LNCAP (cell line): ENCODE data around the gene CDC45.

Experiments used
- TF ChIP-seq, protein P1 (sequence below): fragments of 450-650 bp; IDR thresholded peaks from 2 replicates; pipeline ENCODE4 v1.5.1; 2017; ENCODE audit warnings: mild to moderate bottlenecking

The CDC45 gene

DNA sequence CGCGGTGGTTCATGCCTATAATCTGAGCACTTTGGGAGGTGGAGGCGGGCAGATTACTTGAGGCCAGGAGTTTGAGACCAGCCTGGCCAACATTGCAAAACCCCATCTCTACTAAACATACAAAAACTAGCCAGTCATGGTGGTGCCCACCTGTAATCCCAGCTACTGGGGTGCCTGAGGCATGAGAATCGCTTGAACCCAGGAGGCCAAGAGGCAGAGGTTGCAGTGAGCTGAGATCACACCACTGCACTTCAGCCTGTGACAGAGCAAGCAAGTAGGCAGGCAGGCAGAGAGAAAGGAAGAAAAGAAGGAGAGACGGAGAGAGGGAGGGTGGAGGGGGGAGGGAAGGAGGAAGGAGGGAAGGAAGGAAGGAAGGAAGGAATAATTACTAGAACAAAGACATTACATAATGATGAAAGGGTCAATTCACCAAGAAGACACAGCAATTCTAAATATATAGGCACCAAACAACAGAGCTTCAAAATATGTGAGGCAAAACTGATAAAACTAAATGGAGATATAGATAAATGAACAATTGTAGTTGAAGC, 58.3 kb downstream of the CDC45 start:
- TF ChIP-seq, protein P1, sequence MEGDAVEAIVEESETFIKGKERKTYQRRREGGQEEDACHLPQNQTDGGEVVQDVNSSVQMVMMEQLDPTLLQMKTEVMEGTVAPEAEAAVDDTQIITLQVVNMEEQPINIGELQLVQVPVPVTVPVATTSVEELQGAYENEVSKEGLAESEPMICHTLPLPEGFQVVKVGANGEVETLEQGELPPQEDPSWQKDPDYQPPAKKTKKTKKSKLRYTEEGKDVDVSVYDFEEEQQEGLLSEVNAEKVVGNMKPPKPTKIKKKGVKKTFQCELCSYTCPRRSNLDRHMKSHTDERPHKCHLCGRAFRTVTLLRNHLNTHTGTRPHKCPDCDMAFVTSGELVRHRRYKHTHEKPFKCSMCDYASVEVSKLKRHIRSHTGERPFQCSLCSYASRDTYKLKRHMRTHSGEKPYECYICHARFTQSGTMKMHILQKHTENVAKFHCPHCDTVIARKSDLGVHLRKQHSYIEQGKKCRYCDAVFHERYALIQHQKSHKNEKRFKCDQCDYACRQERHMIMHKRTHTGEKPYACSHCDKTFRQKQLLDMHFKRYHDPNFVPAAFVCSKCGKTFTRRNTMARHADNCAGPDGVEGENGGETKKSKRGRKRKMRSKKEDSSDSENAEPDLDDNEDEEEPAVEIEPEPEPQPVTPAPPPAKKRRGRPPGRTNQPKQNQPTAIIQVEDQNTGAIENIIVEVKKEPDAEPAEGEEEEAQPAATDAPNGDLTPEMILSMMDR: no peak

- TF ChIP-seq, protein P1: no peak
These were observed 60.7 kb downstream of the CDC45 start for GRCh38 chr22:19540394-19540793.

DNA sequence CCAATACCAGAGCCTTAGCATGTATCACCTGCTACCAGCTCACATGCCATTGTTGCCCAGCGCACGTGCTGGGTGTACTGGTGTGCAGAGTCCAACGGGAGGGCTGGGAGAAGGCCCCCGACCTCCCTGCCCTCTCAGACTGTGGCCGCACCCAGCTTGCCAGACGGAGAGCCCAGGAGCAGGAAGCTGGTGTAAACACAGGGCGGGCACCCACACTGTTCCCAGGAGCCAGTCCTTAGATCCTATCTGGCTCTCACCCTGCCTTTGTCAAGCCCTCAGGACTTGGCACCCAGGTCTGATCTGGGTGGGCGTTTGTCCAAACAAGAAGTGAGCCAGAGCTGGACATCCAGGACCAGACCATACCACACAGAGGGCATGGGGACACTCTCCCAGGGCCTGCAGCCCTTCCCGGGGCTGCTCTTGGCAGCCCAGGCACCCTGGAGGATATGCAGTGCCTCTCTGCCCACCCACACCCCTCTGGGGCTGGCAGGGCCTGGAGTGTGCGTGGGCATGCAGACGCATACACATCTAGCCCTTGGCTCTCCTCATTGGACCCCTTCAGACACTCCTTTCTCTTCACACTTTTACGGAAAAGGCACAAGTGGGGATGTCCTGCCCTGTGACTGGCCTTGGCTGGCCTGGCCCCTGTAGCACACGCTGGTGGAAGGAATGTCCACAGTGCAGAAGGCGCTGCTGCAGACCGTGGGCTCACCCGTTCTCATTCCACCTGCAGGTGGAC, 64.4 kb downstream of the CDC45 start:
- TF ChIP-seq, protein P1: no peak

DNA sequence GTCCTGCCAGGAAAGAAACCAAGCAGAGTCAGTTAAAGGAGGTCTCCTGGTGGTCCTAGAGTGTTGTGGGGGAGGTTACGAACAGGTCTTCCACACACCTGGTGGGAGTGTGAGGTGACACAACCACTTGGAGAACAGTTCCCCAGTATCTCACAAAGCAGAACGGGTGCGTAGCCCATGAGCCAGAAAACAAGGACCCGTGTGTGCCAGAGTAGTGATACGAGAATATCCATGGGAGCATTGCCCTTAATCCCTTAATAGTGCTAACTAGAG, 66.2 kb downstream of the CDC45 start:
- TF ChIP-seq, protein P1: no peak

- TF ChIP-seq, protein P1: no peak
These were observed 67.0 kb downstream of the CDC45 start for GRCh38 chr22:19546680-19547079.

DNA sequence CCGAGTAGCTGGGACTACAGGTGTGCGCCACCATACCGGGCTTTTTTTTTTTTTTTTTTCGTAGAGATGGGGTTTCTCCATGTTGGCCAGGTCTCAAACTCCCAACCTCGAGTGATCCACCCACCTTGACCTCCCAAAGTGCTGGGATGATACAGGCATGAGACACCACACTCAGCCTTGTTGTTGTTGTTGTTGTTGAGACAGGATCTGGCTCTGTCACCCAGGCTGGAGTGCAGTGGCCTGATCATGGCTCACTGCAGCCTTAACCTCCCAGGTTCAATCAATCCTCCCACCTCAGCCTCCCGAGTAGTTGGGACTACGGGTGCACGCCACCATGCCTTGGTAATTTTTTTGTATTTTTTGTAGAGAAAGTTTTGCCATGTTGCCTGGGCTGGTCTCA, 67.9 kb downstream of the CDC45 start:
- TF ChIP-seq, protein P1: no peak

DNA sequence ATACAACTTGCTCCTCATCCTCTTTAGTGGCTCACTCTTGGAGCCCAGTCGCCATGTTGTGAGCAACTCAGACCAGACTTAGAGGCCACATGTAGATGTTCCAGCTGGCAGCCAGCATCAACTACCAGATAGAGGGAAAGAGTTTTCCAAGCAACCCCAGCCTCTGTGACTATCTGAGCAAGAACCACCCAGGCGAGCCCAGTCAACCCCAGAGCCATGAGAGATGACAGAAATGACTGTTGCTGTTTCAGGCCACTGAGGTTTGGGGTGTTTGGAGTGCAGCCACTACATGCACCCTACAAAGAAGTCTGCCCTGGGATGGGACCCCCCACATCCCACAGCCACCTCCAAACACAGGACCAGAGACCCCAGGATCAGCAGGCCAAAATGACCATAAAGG, 69.2 kb downstream of the CDC45 start:
- TF ChIP-seq, protein P1: no peak

GRCh38 chr22:19549428-19549827, 69.7 kb downstream of the CDC45 start:
- TF ChIP-seq, protein P1: no peak
